ENCODE measurements around the gene SRPRA. TPM values are rescaled to one million over a fixed set of nuclear protein-coding genes. Genes with fewer than 3 reads are reported as not detected.
"Not testable (repeated sequence)": the region's sequence is repeated elsewhere in the genome, so short reads cannot be mapped to it uniquely, and the experiment has no call there.

The SRPRA gene
- total RNA-seq, 1 donor, result 102 TPM

- no peak overlapping the region for H3K4me3 ChIP-seq (ENCODE audit: low read depth, low read length)
- DNase-seq (ENCODE audit: low read depth), result peak; percentile 70
- TF ChIP-seq CTCF (IDR thresholded peaks at IDR 0.05; ENCODE audit: insufficient read depth, low read depth, low read length), result no peak
Observed at GRCh38 chr11:126257764-126258163, 10.9 kb downstream of the SRPRA start.

GRCh38 chr11:126257144-126257543 is 11.6 kb downstream of the SRPRA start:
- no peak overlapping the region for H3K4me3 ChIP-seq (ENCODE audit: low read depth, low read length)
- DNase-seq (ENCODE audit: low read depth), result peak; percentile 19
- no peak for TF ChIP-seq CTCF (IDR thresholded peaks at IDR 0.05; ENCODE audit: insufficient read depth, low read depth, low read length)

GRCh38 chr11:126256216-126256615 is 12.5 kb downstream of the SRPRA start:
- no peak for DNase-seq (ENCODE audit: low read depth)

GRCh38 chr11:126255507-126255906 is 13.2 kb downstream of the SRPRA start:
- DNase-seq (ENCODE audit: low read depth); H3K4me3 ChIP-seq (ENCODE audit: low read depth, low read length): not testable (repeated sequence)

More at GRCh38 chr11:126256216-126256615, 12.5 kb downstream of the SRPRA start:
- no peak for TF ChIP-seq CTCF (IDR thresholded peaks at IDR 0.05; ENCODE audit: insufficient read depth, low read depth, low read length)
- no peak overlapping the region for H3K4me3 ChIP-seq (ENCODE audit: low read depth, low read length)

- H3K4me3 ChIP-seq (ENCODE audit: low read depth, low read length), result no peak overlapping the region
- TF ChIP-seq CTCF (IDR thresholded peaks at IDR 0.05; ENCODE audit: insufficient read depth, low read depth, low read length), result no peak
- no peak for DNase-seq (ENCODE audit: low read depth)
Observed at GRCh38 chr11:126254819-126255218, 13.9 kb downstream of the SRPRA start.

GRCh38 chr11:126253265-126253664 is 15.4 kb downstream of the SRPRA start:
- no peak for TF ChIP-seq CTCF (IDR thresholded peaks at IDR 0.05; ENCODE audit: insufficient read depth, low read depth, low read length)
- H3K4me3 ChIP-seq (ENCODE audit: low read depth, low read length), result no peak overlapping the region
- DNase-seq (ENCODE audit: low read depth), result no peak

- no peak for TF ChIP-seq CTCF (IDR thresholded peaks at IDR 0.05; ENCODE audit: insufficient read depth, low read depth, low read length)
- peak; percentile 58 for DNase-seq (ENCODE audit: low read depth)
- H3K4me3 ChIP-seq (ENCODE audit: low read depth, low read length), result no peak overlapping the region
Observed at GRCh38 chr11:126246636-126247035, 22.1 kb downstream of the SRPRA start.
